HUDEP-2 (cell line): ENCODE measurements around the gene LILRB4.
"Not testable (repeated sequence)": the region's sequence is repeated elsewhere in the genome, so short reads cannot be mapped to it uniquely, and the experiment has no call there.

Experiments
- DNase-seq, 76 experiments: peaks; one replicate each; lab custom pipeline; 2025; ENCODE audit not compliant: unreplicated experiment in 76 of 76; lab: John Stamatoyannopoulos, UW

The LILRB4 gene

DNA sequence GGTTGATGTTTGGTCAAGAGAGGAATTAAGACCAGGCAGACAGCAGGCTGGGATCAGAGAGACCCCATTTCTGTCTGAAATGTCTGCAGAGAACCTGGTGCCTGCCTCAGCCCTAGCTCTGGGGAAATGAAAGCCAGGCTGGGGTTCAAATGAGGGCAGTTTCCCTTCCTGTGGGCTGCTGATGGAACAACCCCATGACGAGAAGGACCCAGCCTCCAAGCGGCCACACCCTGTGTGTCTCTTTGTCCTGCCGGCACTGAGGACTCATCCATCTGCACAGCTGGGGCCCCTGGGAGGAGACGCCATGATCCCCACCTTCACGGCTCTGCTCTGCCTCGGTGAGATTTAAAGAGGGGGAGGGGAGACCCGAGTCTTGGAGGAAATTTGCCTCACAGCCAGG, at the start of gene LILRB4:
TSS of gene LILRB4 (plus strand) at position 256 of the 400 bp plus-strand sequence. CDS start at position 305, 49 bp downstream.
- no peak for DNase-seq

DNA sequence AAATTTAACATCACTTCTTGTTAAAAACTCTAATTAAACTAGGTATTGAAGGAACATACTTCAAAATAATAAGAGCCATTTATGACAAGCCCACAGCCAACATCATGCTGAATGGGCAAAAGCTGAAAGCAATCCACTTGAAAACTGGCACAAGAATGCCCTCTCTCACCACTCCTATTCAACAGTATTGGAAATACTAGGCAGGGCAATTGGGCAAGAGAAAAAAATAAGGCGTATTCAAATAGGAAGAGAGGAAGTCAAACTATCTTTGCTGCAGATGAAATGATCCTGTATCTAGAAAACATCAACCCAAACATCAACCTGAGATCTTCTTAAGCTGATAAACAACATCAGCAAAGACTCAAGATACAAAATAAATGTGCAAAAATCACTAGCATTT, 48.1 kb upstream of the LILRB4 start:
- no peak for DNase-seq

- no peak for DNase-seq
Observed at GRCh38 chr19:54616057-54616456, 46.7 kb upstream of the LILRB4 start.

- no peak for DNase-seq
Observed at GRCh38 chr19:54616821-54617560, 45.8 kb upstream of the LILRB4 start.

- no peak for DNase-seq
Observed at GRCh38 chr19:54620464-54620863, 42.3 kb upstream of the LILRB4 start.

DNA sequence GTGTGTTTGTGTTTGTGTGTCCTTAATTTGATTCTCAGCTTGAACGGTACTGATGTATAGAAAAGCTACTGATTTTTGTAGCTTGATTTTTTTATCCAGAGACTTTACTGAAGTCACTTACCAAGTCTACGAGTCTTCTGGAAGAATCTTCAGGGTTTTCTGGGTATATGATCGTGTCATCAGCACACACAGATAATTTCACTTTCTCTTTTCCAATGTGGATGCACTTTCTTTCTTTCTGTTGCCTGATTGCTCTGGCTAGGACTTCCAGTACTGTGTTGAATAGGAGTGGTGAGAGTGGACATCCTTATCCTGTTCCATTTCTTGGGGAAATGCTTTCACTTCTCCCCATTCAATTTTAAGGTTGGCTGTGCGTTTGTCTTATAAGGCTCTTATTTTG, 40.4 kb upstream of the LILRB4 start:
- no peak for DNase-seq

GRCh38 chr19:54624234-54624633, 38.6 kb upstream of the LILRB4 start:
- DNase-seq = not testable (repeated sequence)

DNA sequence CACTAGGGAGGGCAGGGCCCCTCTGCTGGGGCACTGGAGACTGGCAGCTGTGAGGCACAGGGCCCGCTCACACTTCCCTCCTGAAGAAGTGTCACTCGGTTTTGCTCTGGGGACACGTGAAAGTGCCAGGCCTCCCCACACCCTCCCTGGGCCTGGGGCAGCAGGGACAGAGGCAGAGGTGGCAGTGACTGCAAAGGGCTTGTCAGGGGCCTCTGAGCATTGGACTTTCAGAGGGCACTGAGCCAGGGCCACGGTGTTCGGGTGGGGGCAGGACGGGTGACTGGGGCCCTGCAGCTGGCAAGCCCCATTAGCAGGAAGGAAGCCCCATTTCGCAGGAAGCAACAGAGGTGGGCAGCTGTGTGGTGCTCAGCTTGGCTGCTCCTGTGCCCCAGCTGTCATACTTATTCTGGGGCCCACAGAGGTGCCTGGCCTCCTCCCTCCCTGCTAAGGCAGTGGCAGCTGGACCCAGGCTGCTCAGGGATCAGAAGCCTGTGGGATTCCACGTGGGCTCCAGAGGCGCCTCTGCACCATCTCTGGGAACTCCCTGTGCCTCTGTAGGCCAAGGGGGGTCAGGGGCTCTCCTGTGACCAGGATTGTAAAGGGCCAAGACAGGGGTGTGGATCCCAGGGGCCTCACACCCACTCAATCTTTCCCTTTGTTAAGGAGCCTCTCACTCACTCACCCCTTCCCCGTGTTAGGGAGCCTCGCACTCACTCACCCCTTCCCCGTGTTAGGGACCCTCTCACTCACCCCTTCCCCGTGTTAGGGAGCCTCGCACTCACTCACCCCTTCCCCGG, 37.7 kb upstream of the LILRB4 start:
- not testable (repeated sequence) for DNase-seq

DNA sequence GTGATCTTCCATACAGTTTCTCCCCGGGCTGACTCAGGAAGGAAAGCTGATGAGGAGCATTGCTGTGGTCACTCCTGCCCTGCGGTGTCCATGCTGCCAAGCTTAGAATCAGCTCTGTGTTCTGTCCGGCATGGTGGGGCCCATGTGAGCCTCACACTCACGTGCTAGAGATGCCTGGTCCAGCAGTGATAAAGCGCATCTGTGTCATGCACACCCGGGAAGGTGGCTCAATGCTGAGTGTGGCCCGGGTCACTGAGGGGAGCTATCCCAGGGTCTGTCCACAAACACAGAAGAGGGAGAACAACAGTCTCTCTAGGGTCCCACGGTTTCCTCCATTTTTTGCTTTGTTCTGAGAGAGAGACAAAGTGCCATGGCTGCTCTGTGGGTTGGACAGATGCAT, 36.0 kb upstream of the LILRB4 start:
- DNase-seq = no peak

GRCh38 chr19:54627912-54628311, 34.9 kb upstream of the LILRB4 start:
- not testable (repeated sequence) for DNase-seq

- DNase-seq = not testable (repeated sequence)
Observed at GRCh38 chr19:54630262-54630661, 32.5 kb upstream of the LILRB4 start, which contains the start of gene LILRB1. Gene LILRB1, plus strand, starts transcription at chr19:54630484. Its CDS starts 590 bp downstream, at chr19:54631074.

GRCh38 chr19:54630782-54631181, 32.0 kb upstream of the LILRB4 start:
- DNase-seq = no peak

DNA sequence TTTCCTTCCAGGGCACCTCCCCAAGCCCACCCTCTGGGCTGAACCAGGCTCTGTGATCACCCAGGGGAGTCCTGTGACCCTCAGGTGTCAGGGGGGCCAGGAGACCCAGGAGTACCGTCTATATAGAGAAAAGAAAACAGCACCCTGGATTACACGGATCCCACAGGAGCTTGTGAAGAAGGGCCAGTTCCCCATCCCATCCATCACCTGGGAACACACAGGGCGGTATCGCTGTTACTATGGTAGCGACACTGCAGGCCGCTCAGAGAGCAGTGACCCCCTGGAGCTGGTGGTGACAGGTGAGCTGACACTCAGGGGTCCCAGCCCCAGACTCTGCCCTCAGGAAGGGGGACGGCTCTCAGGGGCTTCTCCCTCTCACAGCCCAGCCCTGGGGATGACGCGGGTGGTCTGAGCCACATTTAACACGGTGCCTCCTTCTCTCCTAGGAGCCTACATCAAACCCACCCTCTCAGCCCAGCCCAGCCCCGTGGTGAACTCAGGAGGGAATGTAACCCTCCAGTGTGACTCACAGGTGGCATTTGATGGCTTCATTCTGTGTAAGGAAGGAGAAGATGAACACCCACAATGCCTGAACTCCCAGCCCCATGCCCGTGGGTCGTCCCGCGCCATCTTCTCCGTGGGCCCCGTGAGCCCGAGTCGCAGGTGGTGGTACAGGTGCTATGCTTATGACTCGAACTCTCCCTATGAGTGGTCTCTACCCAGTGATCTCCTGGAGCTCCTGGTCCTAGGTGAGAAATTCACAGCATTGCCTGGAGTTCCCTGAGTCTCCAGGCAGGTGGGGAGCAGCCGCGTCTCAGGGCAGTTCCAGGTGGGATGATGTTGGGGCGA, 31.1 kb upstream of the LILRB4 start:
- DNase-seq = not testable (repeated sequence)

DNA sequence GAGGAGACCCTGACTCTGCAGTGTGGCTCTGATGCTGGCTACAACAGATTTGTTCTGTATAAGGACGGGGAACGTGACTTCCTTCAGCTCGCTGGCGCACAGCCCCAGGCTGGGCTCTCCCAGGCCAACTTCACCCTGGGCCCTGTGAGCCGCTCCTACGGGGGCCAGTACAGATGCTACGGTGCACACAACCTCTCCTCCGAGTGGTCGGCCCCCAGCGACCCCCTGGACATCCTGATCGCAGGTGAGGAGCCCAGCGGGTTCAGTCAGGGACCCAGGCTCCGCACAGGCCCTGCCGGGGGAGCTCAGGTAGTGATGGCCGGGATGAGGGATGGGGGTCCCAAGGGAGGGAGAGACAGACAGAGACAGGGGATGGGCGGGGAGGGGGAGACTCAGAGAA, 30.3 kb upstream of the LILRB4 start:
- not testable (repeated sequence) for DNase-seq

DNA sequence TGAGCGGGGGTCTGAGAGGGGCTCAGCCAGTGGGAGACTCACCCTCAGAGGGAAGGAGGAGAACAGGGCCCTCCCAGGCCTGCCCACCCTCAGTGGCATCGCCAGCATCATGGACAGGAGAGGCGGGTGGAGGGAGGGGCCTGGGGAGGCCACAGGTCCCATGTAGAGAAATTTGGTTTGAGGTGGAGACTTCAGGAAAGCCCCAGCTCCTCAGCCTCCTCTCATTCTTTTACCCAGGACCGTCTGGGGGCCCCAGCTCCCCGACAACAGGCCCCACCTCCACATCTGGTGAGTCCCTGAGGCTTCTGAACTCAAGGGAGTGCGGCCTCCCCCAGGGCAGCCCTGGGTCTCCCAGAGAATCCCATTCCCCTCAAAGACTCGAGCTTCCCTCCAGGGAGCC, 29.4 kb upstream of the LILRB4 start:
- no peak for DNase-seq

DNA sequence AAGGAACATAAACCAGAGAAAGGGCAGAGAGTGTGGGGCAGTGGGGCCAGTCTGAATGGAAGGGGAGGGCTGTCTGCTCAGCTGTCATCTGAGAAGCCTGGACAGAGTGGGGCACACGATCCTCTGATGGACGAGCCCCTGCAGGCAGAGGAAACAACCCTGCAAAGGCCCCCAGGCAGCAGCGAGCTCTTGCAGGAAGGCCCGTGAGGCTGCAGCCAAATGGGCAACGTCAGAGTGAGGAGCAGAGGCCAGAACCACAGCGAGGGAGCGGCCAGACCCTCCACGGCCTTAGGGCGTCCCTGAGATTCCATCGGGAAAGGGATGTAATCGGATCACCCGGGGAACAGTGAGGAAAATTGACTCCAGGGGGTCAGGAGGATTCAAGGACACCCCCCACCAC, 26.7 kb upstream of the LILRB4 start:
- not testable (repeated sequence) for DNase-seq

DNA sequence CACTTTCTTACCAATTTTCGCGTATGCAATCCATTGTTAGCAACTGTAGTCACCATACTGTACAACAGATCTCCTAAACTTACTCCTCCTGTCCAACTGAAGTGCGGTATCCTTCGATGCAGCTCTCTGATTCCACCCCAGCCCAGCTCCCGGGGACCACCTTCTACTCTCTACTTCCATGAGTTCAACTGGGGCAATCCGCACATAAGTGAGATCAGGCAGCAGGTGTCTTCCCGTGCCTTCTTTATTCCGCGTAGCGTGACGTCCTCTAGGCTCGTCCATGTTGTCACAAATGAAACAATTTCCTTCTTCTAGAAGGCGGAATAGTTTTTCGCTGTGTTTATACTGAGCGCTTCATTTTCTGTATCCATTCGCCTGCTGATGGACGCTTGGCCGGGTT, 24.1 kb upstream of the LILRB4 start:
- no peak for DNase-seq

- DNase-seq = not testable (repeated sequence)
Observed at GRCh38 chr19:54642953-54643352, 19.8 kb upstream of the LILRB4 start.

DNA sequence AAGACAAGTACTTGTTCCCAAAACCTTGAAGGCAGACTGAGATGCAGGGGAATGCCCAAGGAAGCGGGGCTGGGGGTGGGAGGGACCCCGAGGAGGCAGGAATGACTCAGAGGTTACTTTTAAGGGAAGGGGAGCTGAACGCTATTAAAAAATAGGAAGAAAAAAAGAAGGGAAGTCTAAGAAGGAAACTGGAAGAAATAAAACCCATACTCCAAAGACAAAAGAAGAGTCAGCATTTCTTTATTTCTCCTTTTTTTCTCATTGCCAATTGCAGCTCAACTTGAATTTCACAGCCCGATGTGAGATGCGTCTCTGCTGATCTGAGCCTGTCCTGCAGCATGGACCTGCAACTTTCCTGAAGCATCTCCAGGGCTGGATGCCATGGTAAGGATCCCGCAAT, 19.2 kb upstream of the LILRB4 start:
- DNase-seq = not testable (repeated sequence)

GRCh38 chr19:54644056-54644455, 18.7 kb upstream of the LILRB4 start:
- no peak for DNase-seq

- DNase-seq = no peak
Observed at GRCh38 chr19:54646331-54646841, 16.4 kb upstream of the LILRB4 start.
